Subcutaneous adipose tissue (tissue), 4 donors: ENCODE data around the gene TNFRSF12A. TPM values are rescaled to one million over a fixed set of nuclear protein-coding genes. Genes with fewer than 3 reads are reported as not detected.

Experiments
- CTCF ChIP-seq: fragments of 450-650 bp; IDR thresholded peaks from one replicate; pipeline ENCODE4 v1.5.1; 2016; ENCODE audit warnings: low read depth, mild to moderate bottlenecking, control low read depth, antibody characterized with exemption, moderate library complexity
- total RNA-seq, 4 donors: library from RNA; depleted of rRNA; stranded (reverse); fragments of >200 nt; gene quantifications; one replicate each; pipeline ENCODE4 v1.1.0, GENCODE V29; 2016

TNFRSF12A gene
- total RNA-seq, 4 donors from 2014 or later = 8.1 to 20.7 (median 13.5) TPM

GRCh38 chr16:2986623-2987188, 33.5 kb upstream of the TNFRSF12A start:
- no peak for TF ChIP-seq CTCF

- no peak for TF ChIP-seq CTCF
These were observed 32.9 kb upstream of the TNFRSF12A start for GRCh38 chr16:2987286-2987685.

- no peak for TF ChIP-seq CTCF
These were observed 32.3 kb upstream of the TNFRSF12A start for GRCh38 chr16:2987833-2988232.

GRCh38 chr16:2988590-2989099, 31.5 kb upstream of the TNFRSF12A start:
- no peak for TF ChIP-seq CTCF

- TF ChIP-seq CTCF = no peak
These were observed 29.3 kb upstream of the TNFRSF12A start for GRCh38 chr16:2990891-2991290.

- no peak for TF ChIP-seq CTCF
These were observed 28.5 kb upstream of the TNFRSF12A start for GRCh38 chr16:2991566-2992261.

GRCh38 chr16:2992383-2993081, 27.6 kb upstream of the TNFRSF12A start:
- TF ChIP-seq CTCF = no peak
